IMR-90 (cell line): Measurements from ENCODE around the gene DCLK1. TPM values are rescaled to one million over a fixed set of nuclear protein-coding genes. Genes with fewer than 3 reads are reported as not detected.

Source experiments
- ATAC-seq: fragments of 200-7000 bp; cut with Tn5 transposase; 2 replicates; pipeline ENCODE4 v1.9.1; 2020; ENCODE audit warnings: low read depth, mild to moderate bottlenecking, moderate library complexity
- BruUV-seq: library from RNA; stranded (reverse); fragments of 400-500 nt; replicated peaks from 2 replicates; lab custom pipeline; 2021; lab: Mats Ljungman, UMichigan
- CTCF ChIA-PET: fragments of 300-600 bp; formaldehyde crosslinking; extraction: SDS; loops from one replicate; lab custom pipeline; 2021; ENCODE audit warnings: antibody characterized with exemption; lab: Yijun Ruan, JAX
- POLR2A ChIA-PET: fragments of 300-600 bp; sonication (Branson Sonifier 250); formaldehyde crosslinking; loops from one replicate; lab custom pipeline; 2022; ENCODE audit warnings: antibody characterized with exemption; ENCODE audit not compliant: unreplicated experiment; lab: Charles Lee
- DNase-seq: peaks from one replicate; pipeline ENCODE4 v3.0.0; 2013
- H2AFZ ChIP-seq: replicated peaks from 2 replicates; pipeline ENCODE3; 2013; ENCODE audit warnings: low read length, mild to moderate bottlenecking; ENCODE audit not compliant: poor library complexity
- H2AK5ac ChIP-seq: 2 replicates; pipeline ENCODE4 v1.6.1; 2013; ENCODE audit warnings: low read depth, low read length, inconsistent platforms
- H2AK9ac ChIP-seq: replicated peaks from 2 replicates; pipeline ENCODE3; 2013; ENCODE audit warnings: mild to moderate bottlenecking, low read depth, low read length, moderate library complexity; ENCODE audit not compliant: poor library complexity
- H2BK120ac ChIP-seq: 2 replicates; pipeline ENCODE4 v1.6.1; 2013; ENCODE audit warnings: low read depth, low read length, inconsistent platforms
- H2BK15ac ChIP-seq: 3 replicates; pipeline ENCODE4 v1.6.1; 2013; ENCODE audit warnings: low read depth, low read length, inconsistent platforms
- H2BK20ac ChIP-seq: 2 replicates; pipeline ENCODE4 v1.6.1; 2013; ENCODE audit warnings: low read depth, mild to moderate bottlenecking, inconsistent platforms, low read length, moderate library complexity
- H2BK5ac ChIP-seq: 2 replicates; pipeline ENCODE4 v1.6.1; 2013; ENCODE audit warnings: mild to moderate bottlenecking, low read depth, low read length, inconsistent platforms; ENCODE audit not compliant: poor library complexity, severe bottlenecking
- H3K14ac ChIP-seq: replicated peaks from 2 replicates; pipeline ENCODE4 v1.6.1; 2013; ENCODE audit warnings: low read depth, low read length, inconsistent platforms
- H3K18ac ChIP-seq: 2 replicates; pipeline ENCODE4 v1.6.1; 2013; ENCODE audit warnings: low read depth, low read length, control low read depth
- H3K23ac ChIP-seq: 2 replicates; pipeline ENCODE4 v1.6.1; 2013; ENCODE audit warnings: low read depth, low read length, inconsistent platforms
- H3K27ac ChIP-seq: 2 replicates; pipeline ENCODE4 v1.5.1; 2013; ENCODE audit warnings: mild to moderate bottlenecking, control low read depth, low read length; ENCODE audit not compliant: insufficient read depth
- H3K27me3 ChIP-seq: 2 replicates; pipeline ENCODE4 v1.6.1; 2013; ENCODE audit warnings: low read length; ENCODE audit not compliant: control insufficient read depth, insufficient read depth
- H3K36me3 ChIP-seq: 2 replicates; pipeline ENCODE4 v1.6.1; 2013; ENCODE audit warnings: low read length, mixed read lengths; ENCODE audit not compliant: control insufficient read depth, insufficient read depth
- H3K4ac ChIP-seq: 2 replicates; pipeline ENCODE4 v1.6.1; 2013; ENCODE audit warnings: low read depth, low read length, inconsistent platforms
- H3K4me1 ChIP-seq: 2 replicates; pipeline ENCODE4 v1.6.1; 2013; ENCODE audit warnings: low read length, mixed read lengths; ENCODE audit not compliant: control insufficient read depth, insufficient read depth
- H3K4me2 ChIP-seq: 2 replicates; pipeline ENCODE4 v1.6.1; 2013; ENCODE audit warnings: low read depth, mild to moderate bottlenecking, control low read depth, low read length, moderate library complexity
- H3K4me3 ChIP-seq: 2 replicates; pipeline ENCODE4 v1.5.1; 2013; ENCODE audit warnings: low read depth, mild to moderate bottlenecking, control low read depth, low read length, moderate library complexity; ENCODE audit not compliant: insufficient read depth
- H3K56ac ChIP-seq: 2 replicates; pipeline ENCODE4 v1.6.1; 2013; ENCODE audit warnings: low read length, inconsistent platforms; ENCODE audit not compliant: insufficient read depth; ENCODE audit errors: extremely low read depth
- H3K79me1 ChIP-seq, 2 experiments: 2 replicates each; pipeline ENCODE4 v1.6.1; 2013; ENCODE audit warnings: low read length in 2 of 2, inconsistent platforms in 1 of 2, low read depth in 1 of 2
- H3K9ac ChIP-seq: 2 replicates; pipeline ENCODE4 v1.6.1; 2013; ENCODE audit warnings: low read depth, low read length, control low read depth
- H3K9me1 ChIP-seq: 2 replicates; pipeline ENCODE4 v1.6.1; 2013; ENCODE audit warnings: low read length, inconsistent platforms; ENCODE audit not compliant: insufficient read depth
- H3K9me3 ChIP-seq: 2 replicates; pipeline ENCODE4 v1.6.1; 2013; ENCODE audit warnings: low read length; ENCODE audit not compliant: control insufficient read depth, insufficient read depth
- H4K20me1 ChIP-seq: 2 replicates; pipeline ENCODE4 v1.6.1; 2013; ENCODE audit warnings: low read length, inconsistent platforms; ENCODE audit not compliant: insufficient read depth
- H4K5ac ChIP-seq: 2 replicates; pipeline ENCODE4 v1.6.1; 2013; ENCODE audit warnings: mild to moderate bottlenecking, low read depth, low read length, control low read depth
- H4K8ac ChIP-seq, 2 experiments: 2 replicates each; pipeline ENCODE4 v1.6.1; 2013; ENCODE audit warnings: low read depth in 2 of 2, low read length in 2 of 2, control low read depth in 1 of 2, inconsistent platforms in 1 of 2
- H4K91ac ChIP-seq: 2 replicates; pipeline ENCODE4 v1.6.1; 2013; ENCODE audit warnings: low read depth, low read length, inconsistent platforms; ENCODE audit not compliant: insufficient read depth
- BHLHE40 ChIP-seq: fragments of 150-350 bp; IDR thresholded peaks from 2 replicates; pipeline ENCODE4 v1.6.1; 2016; ENCODE audit warnings: mild to moderate bottlenecking, low read depth, low read length
- CEBPB ChIP-seq: IDR thresholded peaks from 2 replicates; pipeline ENCODE4 v1.6.1; 2012; ENCODE audit warnings: low read depth, low read length, improper control_type of control experiment
- CHD1 ChIP-seq: IDR thresholded peaks from 2 replicates; pipeline ENCODE4 v1.6.1; 2012; ENCODE audit warnings: low read depth, low read length, improper control_type of control experiment
- ELK1 ChIP-seq: fragments of 150-350 bp; IDR thresholded peaks from 2 replicates; pipeline ENCODE4 v1.6.1; 2016; ENCODE audit warnings: low read depth, mild to moderate bottlenecking, low read length, moderate library complexity, borderline replicate concordance
- FOS ChIP-seq: fragments of 150-350 bp; IDR thresholded peaks from 2 replicates; pipeline ENCODE4 v1.6.1; 2016; ENCODE audit warnings: low read depth, low read length
- MAFK ChIP-seq: IDR thresholded peaks from 2 replicates; pipeline ENCODE4 v1.6.1; 2012; ENCODE audit warnings: low read depth, low read length, improper control_type of control experiment
- MAZ ChIP-seq: IDR thresholded peaks from 2 replicates; pipeline ENCODE4 v1.6.1; 2012; ENCODE audit warnings: low read depth, mild to moderate bottlenecking, low read length, improper control_type of control experiment, moderate library complexity, borderline replicate concordance
- MXI1 ChIP-seq: IDR thresholded peaks from 2 replicates; pipeline ENCODE4 v1.6.1; 2012; ENCODE audit warnings: low read depth, mild to moderate bottlenecking, low read length, moderate library complexity, borderline replicate concordance
- NFE2L2 ChIP-seq: fragments of 150-350 bp; IDR thresholded peaks from 2 replicates; pipeline ENCODE4 v1.6.1; 2016; ENCODE audit warnings: low read depth, mild to moderate bottlenecking, low read length
- RAD21 ChIP-seq: IDR thresholded peaks from 2 replicates; pipeline ENCODE4 v1.6.1; 2012; ENCODE audit warnings: low read length, improper control_type of control experiment
- RCOR1 ChIP-seq: IDR thresholded peaks from 2 replicates; pipeline ENCODE4 v1.6.1; 2012; ENCODE audit warnings: mild to moderate bottlenecking, low read length, improper control_type of control experiment; ENCODE audit not compliant: insufficient replicate concordance
- RFX5 ChIP-seq: IDR thresholded peaks from 2 replicates; pipeline ENCODE4 v1.8.0; 2012; ENCODE audit warnings: low read depth, mild to moderate bottlenecking, low read length, moderate library complexity
- SMC3 ChIP-seq: fragments of 150-350 bp; IDR thresholded peaks from 2 replicates; pipeline ENCODE4 v1.6.1; 2016; ENCODE audit warnings: low read depth, mild to moderate bottlenecking, antibody characterized with exemption, low read length, moderate library complexity
- USF2 ChIP-seq: fragments of 150-350 bp; IDR thresholded peaks from 2 replicates; pipeline ENCODE4 v1.6.1; 2017; ENCODE audit warnings: mild to moderate bottlenecking, antibody characterized with exemption, low read length, low read depth
- WGBS, 2 experiments: methylation state at CpG; one replicate each; pipeline versions ENCODE4 v1.1.5 to v1.1.7; 2013; ENCODE audit warnings: missing lambda C conversion rate in 2 of 2; ENCODE audit not compliant: insufficient read length in 1 of 2; ENCODE audit errors: extremely low coverage in 2 of 2; 5-methylcytosine and 5-hydroxymethylcytosine counted together
- dilution Hi-C: fragments of 300-500 bp; cut with HindIII; formaldehyde crosslinking; loops from one replicate; pipeline ENCODE4 v1.14.3; 2018; ENCODE audit warnings: low sequenced_read_pairs; ENCODE audit not compliant: unreplicated experiment
- in situ Hi-C: fragments of 300-500 bp; cut with MboI; formaldehyde crosslinking; loops from 3 replicates; pipeline ENCODE4 v1.14.3; 2019; ENCODE audit warnings: low sequenced_read_pairs, inconsistent platforms, mixed read lengths
- intact Hi-C: fragments of 100-400 bp; cut with micrococcal nuclease; formaldehyde crosslinking; loops from 2 replicates; pipeline ENCODE4 v1.10.0; 2022
- polyA plus RNA-seq, 3 experiments: library from polyadenylated mRNA; depleted of rRNA; stranded (reverse); fragments of >200 nt; gene quantifications; 2 replicates each; pipeline ENCODE4 v1.2.3, GENCODE V29; 2012; ENCODE audit warnings: low replicate concordance in 1 of 3
- total RNA-seq: library from RNA; depleted of rRNA; stranded (reverse); fragments of >200 nt; gene quantifications from 2 replicates; pipeline ENCODE4 v1.2.3, GENCODE V29; 2012

The DCLK1 gene
- total and polyA plus RNA-seq, 2 of the 4 experiments (the other 2 are of a cell fraction) = under 0.01 to 0.02 TPM

GRCh38 chr13:35964011-35964862 lies 166.9 kb downstream of the DCLK1 start:
- Histone ChIP-seq H4K5ac (no peak overlapping the region), H3K9me3 (peaks cover 1% of the 10 kb centered on the region), H4K20me1 (no peaks in the 10 kb centered on the region), H2BK15ac (no peak overlapping the region), H3K14ac (no peak overlapping the region), H3K79me1 (no peaks in the 10 kb centered on the region), H3K4me3 (no peak overlapping the region), H4K91ac (no peak overlapping the region), H2AK9ac (no peak overlapping the region), H3K56ac (no peak overlapping the region), H3K27me3 (no peaks in the 10 kb centered on the region; the same call in 1 of the 2 replicates), H2BK120ac (no peak overlapping the region), H2BK20ac (no peak overlapping the region), H3K27ac (no peak overlapping the region), H2AK5ac (no peak overlapping the region), H3K23ac (no peak overlapping the region), H3K4me2 (no peak overlapping the region), H3K9me1 (no peaks in the 10 kb centered on the region), H2BK5ac (no peak overlapping the region), H4K8ac (no peak overlapping the region), H3K18ac (no peak overlapping the region), H3K36me3 (no peaks in the 10 kb centered on the region), H2AFZ (no peak overlapping the region), H3K4ac (no peak overlapping the region), H3K9ac (no peak overlapping the region), H3K4me1 (peaks cover 2% of the 10 kb centered on the region; the same call in 1 of the 2 replicates)
- intact Hi-C loops = no loop called here
- in situ Hi-C loops = loop anchor here (25.0 kb wide), 1 partner anchor 752 kb away; no protein-coding TSS in a partner anchor
- no CpG with 5 or more reads among the region's 6 CpGs for WGBS, 2 experiments
- POLR2A ChIA-PET = interaction anchor here (0.6 to 0.7 kb wide), 2 partner anchors 15 to 322 kb away, joined by 3 to 12 read pairs; no protein-coding TSS in a partner anchor
- dilution Hi-C loops = no loop called here
- ATAC-seq (no peak), DNase-seq (no peak)
- TF ChIP-seq CHD1 (no peak), RAD21 (no peak), SMC3 (no peak), NFE2L2 (no peak), RFX5 (no peak), FOS (no peak), ELK1 (no peak), BHLHE40 (no peak), MAFK (no peak), CEBPB (no peak), MXI1 (no peak), RCOR1 (no peak), MAZ (no peak), USF2 (no peak)
- CTCF ChIA-PET = no interaction called here
- no TSS peak for BruUV-seq
